NCI-H146 treated with DMSO at 0.1 percent for 48 hours (cell line): Measurements from ENCODE around the gene C1QTNF1.

Experiments
- DNase-seq: peaks from one replicate; lab custom pipeline; 2025; ENCODE audit not compliant: unreplicated experiment; lab: John Stamatoyannopoulos, UW

C1QTNF1 gene

DNA sequence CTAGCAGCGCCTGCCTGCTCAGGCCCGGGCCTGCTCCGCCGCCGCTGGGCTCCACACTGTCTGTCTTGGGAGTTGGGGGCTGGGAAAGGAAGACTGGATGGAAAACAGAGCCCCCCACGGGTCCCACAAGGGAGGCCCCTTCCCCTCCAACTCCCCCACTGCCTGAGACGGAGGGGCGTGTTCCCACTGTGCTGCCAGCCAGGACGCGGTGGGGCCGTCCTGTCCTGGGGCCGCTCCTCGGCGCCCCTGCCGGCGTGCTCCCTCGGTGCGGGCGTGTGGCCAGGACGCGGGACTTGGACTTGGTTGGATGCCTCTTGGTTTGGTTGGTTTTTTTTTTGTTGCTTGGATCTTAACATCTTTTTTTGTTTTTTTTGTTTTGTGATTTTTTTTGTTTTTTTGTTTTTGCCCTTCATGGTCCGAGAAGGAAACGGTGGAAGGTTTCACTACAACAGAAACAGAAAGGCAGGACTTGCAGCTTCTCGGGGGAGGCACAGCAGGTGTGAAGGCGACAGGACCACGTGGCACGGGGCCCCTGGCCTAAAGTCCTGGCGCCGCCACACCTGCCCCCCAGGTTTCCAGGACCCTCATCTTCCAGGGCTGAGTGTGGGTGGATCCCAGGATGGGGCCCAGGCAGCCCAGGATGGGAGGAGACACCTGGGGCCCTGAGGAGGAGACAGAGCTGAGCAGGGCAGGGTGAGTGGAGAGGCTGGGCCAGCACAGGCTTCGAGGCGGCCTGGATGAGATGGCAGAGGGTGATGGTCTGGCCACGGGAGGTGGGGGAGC, 66.7 kb downstream of the C1QTNF1 start:
- no peak for DNase-seq

DNA sequence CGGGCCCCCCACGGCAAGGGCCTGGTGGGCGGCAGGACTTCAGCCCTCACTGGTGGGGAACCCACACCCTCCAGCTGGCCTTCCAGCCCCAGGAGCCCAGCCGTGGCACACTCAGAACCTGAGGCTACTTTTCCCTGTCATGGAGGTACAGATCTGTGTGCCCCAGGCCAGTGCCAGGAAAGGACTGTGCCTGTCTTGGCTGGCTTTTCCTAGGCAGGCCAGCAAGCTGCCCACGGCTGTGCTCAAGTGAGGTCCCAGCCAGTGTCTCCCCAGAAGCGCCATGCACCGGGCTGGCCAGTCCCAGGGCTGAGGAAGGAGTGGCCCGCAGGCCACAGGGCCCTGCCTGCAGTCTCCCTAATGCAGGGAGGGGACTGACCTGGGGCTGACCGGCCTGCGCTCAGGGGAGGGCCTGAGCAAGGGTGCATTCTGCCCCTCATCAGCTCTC, 67.3 kb downstream of the C1QTNF1 start:
- no peak for DNase-seq

DNA sequence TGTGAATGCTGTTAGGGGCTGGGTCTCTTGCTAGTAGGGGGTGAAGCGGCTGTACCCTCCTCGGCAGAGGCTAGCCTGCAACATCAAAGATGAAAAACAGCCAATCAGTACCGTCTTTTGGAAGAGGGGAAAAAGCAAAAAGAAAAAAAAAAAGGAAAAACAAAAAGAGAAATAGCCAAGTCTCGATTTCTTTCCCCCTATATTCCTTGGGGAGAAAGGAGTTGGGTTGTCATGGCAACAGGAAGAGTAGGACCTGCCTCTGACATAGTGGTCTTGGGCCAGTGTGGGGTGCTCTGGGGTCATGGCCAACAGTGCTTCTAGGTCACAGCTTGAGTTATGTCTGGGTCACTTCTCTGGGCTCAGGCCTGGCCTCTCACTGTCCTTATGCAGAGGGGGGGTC, 68.6 kb downstream of the C1QTNF1 start:
- no peak for DNase-seq

DNA sequence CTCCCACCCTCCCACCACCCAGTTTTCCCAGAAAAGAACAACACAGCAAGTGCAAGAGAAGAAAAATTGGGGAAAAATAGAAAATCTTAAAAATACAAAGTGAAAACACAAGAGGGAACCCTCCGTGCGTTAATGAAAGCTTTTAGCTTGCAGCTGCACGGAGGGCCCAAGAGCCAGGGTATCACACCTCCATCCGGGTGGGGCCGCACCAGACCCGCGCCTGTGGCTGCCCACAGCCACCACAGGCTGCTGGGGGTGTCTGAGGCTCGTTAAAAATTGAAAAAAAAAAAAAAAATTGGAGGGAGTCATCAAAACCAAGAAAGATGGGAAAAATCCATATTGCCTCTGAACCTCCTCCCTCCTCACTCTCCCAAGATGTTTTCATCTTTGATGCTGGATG, 69.3 kb downstream of the C1QTNF1 start:
- no peak for DNase-seq

DNA sequence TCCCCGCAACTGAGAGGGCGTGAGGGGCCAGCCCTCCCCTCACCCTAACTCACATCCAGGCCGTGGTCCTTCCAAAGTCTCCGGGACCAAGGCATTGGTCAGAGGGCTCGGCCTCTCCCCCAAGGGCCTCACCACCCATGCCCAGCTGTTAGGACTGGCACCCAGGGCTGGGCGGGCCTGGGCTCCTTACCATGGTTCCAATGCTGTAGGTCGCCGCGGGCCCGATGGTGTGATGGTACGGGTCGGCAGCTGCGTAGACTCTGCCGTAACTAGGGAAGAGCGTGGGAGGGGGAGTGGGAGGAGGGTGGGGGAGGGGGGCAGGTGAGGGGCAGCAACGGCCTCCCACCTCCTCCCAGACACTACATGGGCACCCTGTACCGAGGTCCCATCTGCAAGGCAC, 70.3 kb downstream of the C1QTNF1 start:
- no peak for DNase-seq

DNA sequence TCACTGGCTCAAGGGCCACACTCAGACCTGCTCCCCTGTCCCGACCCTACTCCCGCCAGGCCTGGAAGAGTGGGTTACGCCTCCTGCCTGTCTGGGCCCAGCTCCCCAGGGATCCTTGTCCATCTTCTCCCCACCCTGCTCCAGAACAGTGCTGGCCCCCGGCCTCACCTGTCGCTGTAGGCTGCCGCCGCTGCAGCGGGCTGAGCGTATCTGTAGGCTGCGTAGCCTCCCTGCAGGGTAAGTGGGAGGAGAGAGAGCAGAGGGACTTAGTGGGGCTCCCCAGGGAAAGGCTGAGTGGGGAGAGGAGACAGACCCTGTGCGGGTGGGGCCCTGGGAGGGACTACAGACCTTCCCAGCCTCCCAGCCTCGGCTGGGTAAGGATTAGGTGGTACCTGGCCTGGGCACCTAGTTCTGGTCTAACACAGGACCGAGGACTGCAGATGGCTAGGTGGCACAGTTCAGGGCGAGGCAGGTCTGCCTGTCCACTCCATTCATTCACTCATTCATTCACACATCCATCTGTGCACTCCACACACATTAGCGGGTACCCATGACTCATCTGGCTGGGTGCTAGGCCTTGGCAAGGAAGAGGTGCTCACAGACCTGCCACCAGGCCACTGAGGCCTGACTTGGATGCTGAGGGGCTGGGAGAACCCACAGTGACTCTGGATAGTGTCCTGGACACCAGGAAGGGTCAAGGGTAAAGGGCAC, 71.5 kb downstream of the C1QTNF1 start:
- DNase-seq, result no peak

DNA sequence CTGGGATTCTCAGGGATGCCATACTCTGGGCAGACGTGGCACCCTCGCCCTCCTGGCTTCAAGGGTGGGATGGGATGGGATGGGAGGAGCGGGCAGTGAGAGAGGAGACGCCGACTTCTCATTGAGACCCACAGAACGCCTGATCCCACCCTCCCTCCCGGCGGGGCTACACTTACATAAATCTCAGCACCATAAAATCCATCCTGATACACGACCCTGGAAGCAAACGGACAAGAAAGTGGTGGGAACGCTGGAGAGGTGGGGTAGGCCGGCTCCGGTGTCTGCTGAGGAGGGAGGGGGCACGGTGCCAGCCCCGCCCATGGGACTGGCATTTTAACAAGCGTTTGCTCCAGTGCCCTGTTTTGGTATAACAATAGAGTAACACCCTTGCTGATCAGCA, 72.5 kb downstream of the C1QTNF1 start:
- DNase-seq, result no peak

DNA sequence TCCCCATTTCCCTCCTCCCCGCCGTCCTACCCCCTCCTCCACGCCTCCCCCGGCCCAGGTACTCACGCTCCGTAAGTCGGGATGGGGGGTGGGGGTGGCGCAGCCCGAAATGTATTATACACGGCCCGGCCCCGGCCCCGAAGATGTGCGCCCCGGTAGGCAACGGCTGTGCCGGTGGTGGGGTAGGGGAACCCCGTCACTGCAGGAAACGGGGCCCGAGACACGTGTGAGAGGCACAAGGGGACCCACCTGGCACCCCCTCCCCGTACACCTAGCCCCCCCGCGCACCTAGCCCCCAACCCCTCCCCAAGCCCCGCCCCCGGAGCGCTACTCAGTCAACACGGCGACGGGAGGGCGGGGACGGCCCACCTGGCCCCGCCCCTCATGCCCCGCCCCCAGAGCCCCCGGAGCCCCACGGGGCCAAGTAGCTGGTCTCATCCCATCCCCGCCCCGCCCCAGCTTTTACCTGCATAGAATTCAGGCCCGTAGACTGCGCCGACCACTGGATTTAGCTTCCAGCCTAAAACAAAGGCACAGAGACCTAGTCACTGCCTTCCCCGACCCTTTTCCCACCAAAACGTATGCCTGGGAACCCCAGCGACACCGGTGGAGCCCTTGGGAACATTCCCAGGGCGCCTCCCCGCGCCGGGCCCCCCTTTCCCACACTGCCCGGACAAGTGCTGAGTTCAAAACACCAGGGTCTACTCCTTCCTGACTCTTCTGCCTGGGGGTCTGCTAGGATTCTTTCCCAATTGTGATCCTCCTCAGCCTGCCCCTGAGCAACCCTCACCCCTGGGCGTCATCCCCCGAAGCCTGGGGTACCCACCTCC, 73.5 kb downstream of the C1QTNF1 start:
- no peak for DNase-seq

DNA sequence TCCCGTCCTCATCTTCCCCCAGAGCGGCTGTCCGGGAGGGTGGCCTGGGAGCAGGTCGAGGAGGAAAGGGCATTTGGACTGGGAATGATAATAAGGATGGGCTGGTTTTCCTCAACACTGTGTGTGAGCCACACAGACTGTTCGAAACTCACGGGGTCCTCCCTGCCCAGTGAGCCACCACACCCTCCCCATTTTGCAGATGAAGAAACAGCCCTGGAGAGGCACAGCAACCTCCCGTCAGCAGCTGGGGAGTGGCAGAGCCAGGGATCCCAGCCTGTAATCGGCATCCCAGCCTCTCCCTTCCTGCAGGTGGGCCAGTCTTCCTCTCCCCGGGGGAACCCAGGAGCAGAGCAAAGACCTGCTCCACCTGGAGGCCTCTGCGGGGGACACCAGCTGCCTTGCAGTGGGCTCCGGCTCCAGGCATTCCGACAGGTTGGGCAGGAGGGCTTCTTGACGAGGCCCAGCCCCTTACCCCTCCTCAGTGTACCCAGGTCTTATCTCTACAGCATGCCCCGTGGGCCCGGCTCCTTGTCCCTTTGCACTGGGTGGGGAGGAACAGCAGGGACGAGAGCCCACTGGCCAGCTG, 74.4 kb downstream of the C1QTNF1 start:
- no peak for DNase-seq
